Measurements from ENCODE around the gene ZNF423.

DNA sequence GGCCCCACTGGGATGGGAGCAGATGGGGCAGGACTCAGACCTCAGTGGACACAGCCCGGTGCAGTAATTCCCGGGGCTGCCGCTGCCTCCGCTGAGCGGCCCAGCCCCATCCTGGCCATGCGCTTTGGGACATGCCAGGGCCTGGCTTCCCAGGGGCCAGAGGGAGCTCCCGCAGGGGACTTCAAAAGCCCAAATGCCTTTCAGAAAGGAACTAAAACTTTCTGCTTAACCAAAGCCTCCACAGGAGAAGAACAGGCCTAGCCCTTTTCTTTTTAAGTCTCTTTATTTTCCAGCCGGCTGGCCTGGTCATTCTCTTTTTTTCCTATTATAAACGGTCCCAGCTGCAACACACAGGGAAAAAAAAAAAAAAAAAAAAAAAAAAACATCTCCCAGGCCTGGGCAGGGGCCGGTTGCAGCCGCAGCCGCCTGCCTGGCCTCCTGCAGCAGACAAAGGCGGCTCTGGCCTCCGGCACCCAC is 10.7 kb upstream of the ZNF423 start:
- TF ChIP-seq SUZ12 (IDR thresholded peaks at IDR 0.05) (no peak), FOXK2 (IDR thresholded peaks at IDR 0.05) (no peak), HDGF (IDR thresholded peaks at IDR 0.05; ENCODE audit: borderline replicate concordance) (no peak), FOXA1 (IDR thresholded peaks at IDR 0.05) (no peak), SP1 (IDR thresholded peaks at IDR 0.05) (no peak), ELF4 (IDR thresholded peaks at IDR 0.05) (no peak), LEF1 (IDR thresholded peaks at IDR 0.05; ENCODE audit: borderline replicate concordance) (no peak), L3MBTL2 (conservative IDR thresholded peaks at IDR 0.05) (no peak), FOXM1 (IDR thresholded peaks at IDR 0.05; ENCODE audit: borderline replicate concordance) (no peak), BHLHE40 (IDR thresholded peaks at IDR 0.05; ENCODE audit: borderline replicate concordance) (no peak), ZNF384 (IDR thresholded peaks at IDR 0.05) (no peak), ARNT (IDR thresholded peaks at IDR 0.05) (no peak), TARDBP (IDR thresholded peaks at IDR 0.05) (no peak)
- TF ChIP-seq, protein P1, sequence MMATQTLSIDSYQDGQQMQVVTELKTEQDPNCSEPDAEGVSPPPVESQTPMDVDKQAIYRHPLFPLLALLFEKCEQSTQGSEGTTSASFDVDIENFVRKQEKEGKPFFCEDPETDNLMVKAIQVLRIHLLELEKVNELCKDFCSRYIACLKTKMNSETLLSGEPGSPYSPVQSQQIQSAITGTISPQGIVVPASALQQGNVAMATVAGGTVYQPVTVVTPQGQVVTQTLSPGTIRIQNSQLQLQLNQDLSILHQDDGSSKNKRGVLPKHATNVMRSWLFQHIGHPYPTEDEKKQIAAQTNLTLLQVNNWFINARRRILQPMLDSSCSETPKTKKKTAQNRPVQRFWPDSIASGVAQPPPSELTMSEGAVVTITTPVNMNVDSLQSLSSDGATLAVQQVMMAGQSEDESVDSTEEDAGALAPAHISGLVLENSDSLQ (IDR thresholded peaks at IDR 0.05) = no peak
